NCI-H446 treated with DMSO at 0.1 percent for 48 hours (cell line): ENCODE data around the gene OR2H1.

Experiments used
- DNase-seq: peaks from one replicate; lab custom pipeline; 2025; lab: John Stamatoyannopoulos, UW

OR2H1 gene

GRCh38 chr6:29483735-29484134, 26.8 kb downstream of the OR2H1 start:
- DNase-seq, result no peak

GRCh38 chr6:29486577-29486976, 29.6 kb downstream of the OR2H1 start:
- DNase-seq, result no peak

- DNase-seq, result no peak
These were observed 30.2 kb downstream of the OR2H1 start for GRCh38 chr6:29487131-29487530.

GRCh38 chr6:29487660-29488059, 30.7 kb downstream of the OR2H1 start, which contains the start of gene MAS1L:
Gene MAS1L (minus strand): TSS chr6:29487956. CDS start chr6:29487902, 54 bp downstream.
- DNase-seq, result no peak

- DNase-seq, result no peak
These were observed 31.9 kb downstream of the OR2H1 start for GRCh38 chr6:29488874-29489273.

GRCh38 chr6:29489286-29489685, 32.3 kb downstream of the OR2H1 start:
- DNase-seq, result no peak

- no peak for DNase-seq
These were observed 33.1 kb downstream of the OR2H1 start for GRCh38 chr6:29490055-29490454.

- DNase-seq, result no peak
These were observed 33.6 kb downstream of the OR2H1 start for GRCh38 chr6:29490552-29490951.

- no peak for DNase-seq
These were observed 34.6 kb downstream of the OR2H1 start for GRCh38 chr6:29491574-29491973.

GRCh38 chr6:29493261-29493660, 36.3 kb downstream of the OR2H1 start:
- no peak for DNase-seq

- no peak for DNase-seq
These were observed 37.2 kb downstream of the OR2H1 start for GRCh38 chr6:29494131-29494530.

- no peak for DNase-seq
These were observed 38.6 kb downstream of the OR2H1 start for GRCh38 chr6:29495571-29495970.

- DNase-seq, result no peak
These were observed 40.0 kb downstream of the OR2H1 start for GRCh38 chr6:29496961-29497360.

GRCh38 chr6:29499704-29500103, 42.7 kb downstream of the OR2H1 start:
- no peak for DNase-seq

GRCh38 chr6:29500594-29500993, 43.6 kb downstream of the OR2H1 start:
- DNase-seq, result no peak

GRCh38 chr6:29501106-29501505, 44.2 kb downstream of the OR2H1 start:
- DNase-seq, result no peak

- DNase-seq, result no peak
These were observed 45.2 kb downstream of the OR2H1 start for GRCh38 chr6:29502181-29502580.

GRCh38 chr6:29502597-29502996, 45.6 kb downstream of the OR2H1 start:
- no peak for DNase-seq

- no peak for DNase-seq
These were observed 48.0 kb downstream of the OR2H1 start for GRCh38 chr6:29504961-29505360.

GRCh38 chr6:29505808-29506207, 48.9 kb downstream of the OR2H1 start:
- DNase-seq, result no peak

- DNase-seq, result no peak
These were observed 49.6 kb downstream of the OR2H1 start for GRCh38 chr6:29506446-29507067.

GRCh38 chr6:29507319-29507718, 50.4 kb downstream of the OR2H1 start:
- DNase-seq, result no peak

- DNase-seq, result no peak
These were observed 52.3 kb downstream of the OR2H1 start for GRCh38 chr6:29509239-29509638.

GRCh38 chr6:29509711-29510110, 52.8 kb downstream of the OR2H1 start:
- no peak for DNase-seq
